Measurements from ENCODE around the gene TEX261. TPM values are rescaled to one million over a fixed set of nuclear protein-coding genes. Genes with fewer than 3 reads are reported as not detected.

Gene TEX261
- total and polyA plus RNA-seq, 2 experiments from 2014 or later = 5.7 to 17.5 TPM

- no peak for TF ChIP-seq ZNF462 (CRISPR knock-in tag; IDR thresholded peaks at IDR 0.05)
- no peak for TF ChIP-seq EZH2phosphoT487 (IDR thresholded peaks at IDR 0.05; ENCODE audit: unreplicated experiment)
- no peak for TF ChIP-seq ZNF331 (CRISPR knock-in tag; IDR thresholded peaks at IDR 0.05; ENCODE audit: low read depth)
- TF ChIP-seq NANOG (IDR thresholded peaks at IDR 0.05; ENCODE audit: borderline replicate concordance) = no peak
These were observed 56.1 kb downstream of the TEX261 start (continued) for GRCh38 chr2:70938586-70938950.

- Histone ChIP-seq H2AFZ (peak overlapping the region; percentile 78; the same call in 1 of the 2 replicates), H4K20me1 (replicated peaks; ENCODE audit: insufficient read depth) (no peaks in the 10 kb centered on the region), H3K4me3 (no peak overlapping the region), H3K36me3 (ENCODE audit: insufficient read depth) (no peaks in the 10 kb centered on the region), H3K4me1 (ENCODE audit: insufficient read depth) (peaks cover 30% of the 10 kb centered on the region), H3F3A (replicated peaks; ENCODE audit: low read depth) (no peaks in the 10 kb centered on the region), H3K9me2 (ENCODE audit: insufficient read depth) (no peaks in the 10 kb centered on the region), H3K79me2 (replicated peaks; ENCODE audit: insufficient read depth) (no peaks in the 10 kb centered on the region), H3K27ac (ENCODE audit: low read depth) (no peak overlapping the region), H3K27me3 (ENCODE audit: insufficient read depth) (peaks cover 59% of the 10 kb centered on the region), H3K4me2 (peak overlapping the region; percentile 81)
- peaks cover 42% of the 10 kb centered on the region for H3K4me1 Mint-ChIP-seq
- H3K27me3 Mint-ChIP-seq (ENCODE audit: insufficient read depth, low read depth, poor library complexity) = peaks cover 55% of the 10 kb centered on the region
- DNase-seq (ENCODE audit: low spot score) (peak; percentile 51), ATAC-seq (peak; percentile 5)
- H3K36me3 Mint-ChIP-seq (ENCODE audit: low read depth) = no peaks in the 10 kb centered on the region
- no peaks in the 10 kb centered on the region for H3K9me3 Mint-ChIP-seq
- H3K4me3 Mint-ChIP-seq = peak overlapping the region; percentile 56
- H3K27ac Mint-ChIP-seq = no peak overlapping the region
- no peak for TF ChIP-seq POLR2AphosphoS5 (IDR thresholded peaks at IDR 0.05; ENCODE audit: low read depth)
- no peak for TF ChIP-seq ETS1 (IDR thresholded peaks at IDR 0.05)
- no peak for TF ChIP-seq CTCF (conservative IDR thresholded peaks at IDR 0.05; ENCODE audit: low read depth in 2 of 2)
These were observed 56.6 kb downstream of the TEX261 start for GRCh38 chr2:70937866-70938585.

Data from GM23338 (cell line).